K562 (cell line): ENCODE results near the gene TNN. TPM values are rescaled to one million over a fixed set of nuclear protein-coding genes. Genes with fewer than 3 reads are reported as not detected.

Source experiments
- ATAC-seq: fragments of 200-7000 bp; cut with Tn5 transposase; 3 replicates; pipeline ENCODE4 v1.9.1; 2020; ENCODE audit warnings: moderate library complexity
- BruUV-seq: library from RNA; stranded (reverse); fragments of 400-500 nt; replicated peaks from 2 replicates; lab custom pipeline; 2021; lab: Mats Ljungman, UMichigan
- CTCF ChIA-PET: fragments of 300-600 bp; formaldehyde crosslinking; extraction: SDS; loops from one replicate; lab custom pipeline; 2021; ENCODE audit warnings: low intra/inter-chr PET ratio; lab: Yijun Ruan, JAX
- POLR2A ChIA-PET: fragments of 300-600, 350-650 bp; sonication (Branson Sonifier 250); formaldehyde crosslinking; extraction: SDS; loops from one replicate; lab custom pipeline; 2021; ENCODE audit warnings: antibody characterized with exemption, inconsistent platforms; lab: Yijun Ruan, JAX
- DNase-seq, 4 experiments: peaks; one replicate each; pipeline versions ENCODE4 v3.0.0 to v3.0.0-alpha.2; 2011 to 2018; ENCODE audit warnings: low spot score in 3 of 4, mixed read lengths in 3 of 4; ENCODE audit errors: extremely low read depth in 1 of 4
- FAIRE-seq: peaks from 2 replicates; lab custom pipeline; 2011; peaks lifted over from hg19 to GRCh38; lab: Jason Lieb, UNC
- H2AFZ ChIP-seq: 2 replicates; pipeline ENCODE4 v1.6.0; 2011; ENCODE audit warnings: low read depth, low read length, control low read depth, inconsistent platforms
- H3K27ac ChIP-seq: fragments of 200-600 bp; 3 replicates; pipeline ENCODE4 v1.8.0; 2011; ENCODE audit warnings: low read depth, mild to moderate bottlenecking, control low read depth, inconsistent platforms, low read length, moderate library complexity, mixed read lengths; ENCODE audit errors: extremely low read depth
- H3K27me3 ChIP-seq, 2 experiments: fragments of 300-600 bp in 1 of 2; 2 replicates in 1 of 2; 3 replicates in 1 of 2; pipeline versions ENCODE4 v1.6.0 to v1.8.0; 2011; ENCODE audit warnings: inconsistent platforms in 2 of 2, low read length in 2 of 2, mild to moderate bottlenecking in 1 of 2, mixed read lengths in 1 of 2, moderate library complexity in 1 of 2; ENCODE audit not compliant: control insufficient read depth in 2 of 2, insufficient read depth in 2 of 2
- H3K36me3 ChIP-seq: fragments of 300-600 bp; 3 replicates; pipeline ENCODE4 v1.8.0; 2011; ENCODE audit warnings: mild to moderate bottlenecking, low read length, inconsistent platforms; ENCODE audit not compliant: control insufficient read depth, insufficient read depth
- H3K4me1 ChIP-seq, 2 experiments: fragments of 200-600 bp in 1 of 2; replicated peaks in 1 of 2; 2 replicates in 1 of 2; 3 replicates in 1 of 2; pipeline versions ENCODE4 v1.5.1 to v1.8.0; 2011; ENCODE audit warnings: inconsistent platforms in 2 of 2, low read length in 2 of 2, mild to moderate bottlenecking in 1 of 2, mixed read lengths in 1 of 2, moderate library complexity in 1 of 2; ENCODE audit not compliant: control insufficient read depth in 2 of 2, insufficient read depth in 2 of 2
- H3K4me2 ChIP-seq: 2 replicates; pipeline ENCODE4 v1.6.1; 2011; ENCODE audit warnings: low read length, control low read depth, inconsistent platforms, mixed read lengths; ENCODE audit not compliant: insufficient read depth
- H3K4me3 ChIP-seq: fragments of 200-600 bp; sonication (generic), shearing (Covaris generic); 2 replicates; pipeline ENCODE4 v1.5.1; 2016; ENCODE audit warnings: control low read depth, inconsistent platforms
- H3K79me2 ChIP-seq: fragments of 200-600 bp; 3 replicates; pipeline ENCODE4 v1.8.0; 2011; ENCODE audit warnings: low read length, inconsistent platforms; ENCODE audit not compliant: control insufficient read depth, insufficient read depth
- H3K9ac ChIP-seq, 2 experiments: 2 replicates each; pipeline versions ENCODE4 v1.6.0 to v1.6.1; 2011; ENCODE audit warnings: low read depth in 2 of 2, low read length in 2 of 2, control low read depth in 1 of 2, inconsistent platforms in 1 of 2, mild to moderate bottlenecking in 1 of 2, mixed read lengths in 1 of 2; ENCODE audit not compliant: insufficient read depth in 1 of 2
- H3K9me1 ChIP-seq: one replicate; pipeline ENCODE4 v1.6.0; 2011; ENCODE audit warnings: inconsistent platforms, mild to moderate bottlenecking, low read length, moderate library complexity; ENCODE audit not compliant: control insufficient read depth, insufficient read depth
- H3K9me3 ChIP-seq: replicated peaks from 2 replicates; pipeline ENCODE4 v1.5.1; 2011; ENCODE audit warnings: low read depth, low read length, inconsistent platforms; ENCODE audit not compliant: control insufficient read depth, insufficient read depth
- H4K20me1 ChIP-seq: replicated peaks from 2 replicates; pipeline ENCODE4 v1.6.1; 2011; ENCODE audit warnings: low read length, inconsistent platforms, mixed read lengths; ENCODE audit not compliant: control insufficient read depth, insufficient read depth
- ARID2 ChIP-seq: fragments of 450-650 bp; IDR thresholded peaks from 2 replicates; pipeline ENCODE4 v1.6.1; 2017; ENCODE audit warnings: antibody characterized with exemption, mild to moderate bottlenecking
- CREB5 ChIP-seq: fragments of 250-450 bp; sonication (Bioruptor Pico); IDR thresholded peaks from 2 replicates; pipeline ENCODE4 v1.5.0; 2020; ENCODE audit warnings: mild to moderate bottlenecking
- CXXC5 ChIP-seq: fragments of 250-450 bp; sonication (Bioruptor Pico); IDR thresholded peaks from 2 replicates; pipeline ENCODE4 v1.8.0; 2022; ENCODE audit warnings: inconsistent platforms, mild to moderate bottlenecking, moderate library complexity
- HDAC1 ChIP-seq, 2 experiments: fragments of 450-650 bp; IDR thresholded peaks; 2 replicates each; pipeline ENCODE4 v1.6.1; 2016 to 2017; ENCODE audit warnings: inconsistent platforms in 1 of 2, mild to moderate bottlenecking in 1 of 2, moderate library complexity in 1 of 2
- NCOR1 ChIP-seq: fragments of 450-650 bp; IDR thresholded peaks from 2 replicates; pipeline ENCODE4 v1.6.1; 2016; ENCODE audit warnings: mild to moderate bottlenecking, moderate library complexity
- POLR2H ChIP-seq: IDR thresholded peaks from 2 replicates; pipeline ENCODE4 v1.6.1; 2016; ENCODE audit warnings: missing genetic modification characterization, low read depth, mild to moderate bottlenecking, control low read depth, missing compliant biosample characterization, moderate library complexity
- STAT5B ChIP-seq: fragments of 250-450 bp; sonication (Bioruptor Pico); IDR thresholded peaks from 2 replicates; pipeline ENCODE4 v1.8.0; 2021; ENCODE audit warnings: mild to moderate bottlenecking, inconsistent platforms
- TCF3 ChIP-seq: sonication (generic); formaldehyde crosslinking; IDR thresholded peaks from 2 replicates; pipeline ENCODE4 v1.4.0; 2020; ENCODE audit warnings: mild to moderate bottlenecking, missing genetic modification reagents
- THAP12 ChIP-seq: fragments of 250-450 bp; sonication (Bioruptor Pico); IDR thresholded peaks from 2 replicates; pipeline ENCODE4 v1.9.0; 2021; ENCODE audit warnings: mild to moderate bottlenecking, inconsistent platforms
- TRIM28 ChIP-seq: fragments of 450-650 bp; IDR thresholded peaks from 2 replicates; pipeline ENCODE4 v1.6.1; 2017
- ZNF24 ChIP-seq: fragments of 450-650 bp; IDR thresholded peaks from 2 replicates; pipeline ENCODE4 v1.6.1; 2016
- ZNF316 ChIP-seq: fragments of 450-650 bp; IDR thresholded peaks from 2 replicates; pipeline ENCODE4 v1.6.1; 2016
- WGBS: fragments of 100-300 bp; shearing (Covaris generic); methylation state at CpG from one replicate; pipeline ENCODE4 v1.1.6; 2016; ENCODE audit warnings: low coverage, mixed read lengths; ENCODE audit not compliant: insufficient coverage; ENCODE audit errors: missing lambda C conversion rate; 5-methylcytosine and 5-hydroxymethylcytosine counted together
- in situ Hi-C: fragments of 300-500 bp; cut with MboI; formaldehyde crosslinking; loops from 4 replicates; pipeline ENCODE4 v1.15.0; 2018; ENCODE audit warnings: inconsistent platforms, mixed read lengths
- intact Hi-C: fragments of 100-400 bp; cut with micrococcal nuclease; formaldehyde crosslinking; loops from 2 replicates; pipeline ENCODE4 v1.14.2; 2022
- polyA plus RNA-seq, 8 experiments: library from polyadenylated mRNA; depleted of rRNA in 4 of 8; stranded (reverse) in 5 of 8; unstranded in 3 of 8; fragments of >200 nt; fragmentation: Nextera tagmentation in 2 of 8; fragmentation: Illumina TruSeq in 1 of 8; extraction: Ambion mirVana in 2 of 8; extraction: Trizol in 1 of 8; gene quantifications; 2 replicates each; pipeline versions ENCODE4 v1.2.1 to v1.2.3, GENCODE V29; 2011 to 2014; ENCODE audit warnings: inconsistent platforms in 1 of 8, missing spikeins in 1 of 8
- total RNA-seq, 7 experiments: library from RNA; depleted of rRNA in 6 of 7; stranded (reverse); fragments of >200 nt in 6 of 7; fragmentation: Illumina TruSeq in 2 of 7; extraction: Trizol in 2 of 7; gene quantifications; 2 replicates each; pipeline versions ENCODE4 v1.2.1 to v1.2.3, GENCODE V29; 2011 to 2021; ENCODE audit warnings: low replicate concordance in 1 of 7
- TF ChIP-seq, protein P1 (sequence below): fragments of 450-650 bp; IDR thresholded peaks from 2 replicates; pipeline ENCODE4 v1.6.1; 2014; ENCODE audit warnings: low read depth, mild to moderate bottlenecking, moderate library complexity, borderline replicate concordance

The TNN gene
- total and polyA plus RNA-seq, 9 of the 15 experiments (the other 6 are each of a cell fraction or from before 2014, with no cell fraction given): 0.01 to 0.09 (median 0.07) TPM; not detected in 4

DNA sequence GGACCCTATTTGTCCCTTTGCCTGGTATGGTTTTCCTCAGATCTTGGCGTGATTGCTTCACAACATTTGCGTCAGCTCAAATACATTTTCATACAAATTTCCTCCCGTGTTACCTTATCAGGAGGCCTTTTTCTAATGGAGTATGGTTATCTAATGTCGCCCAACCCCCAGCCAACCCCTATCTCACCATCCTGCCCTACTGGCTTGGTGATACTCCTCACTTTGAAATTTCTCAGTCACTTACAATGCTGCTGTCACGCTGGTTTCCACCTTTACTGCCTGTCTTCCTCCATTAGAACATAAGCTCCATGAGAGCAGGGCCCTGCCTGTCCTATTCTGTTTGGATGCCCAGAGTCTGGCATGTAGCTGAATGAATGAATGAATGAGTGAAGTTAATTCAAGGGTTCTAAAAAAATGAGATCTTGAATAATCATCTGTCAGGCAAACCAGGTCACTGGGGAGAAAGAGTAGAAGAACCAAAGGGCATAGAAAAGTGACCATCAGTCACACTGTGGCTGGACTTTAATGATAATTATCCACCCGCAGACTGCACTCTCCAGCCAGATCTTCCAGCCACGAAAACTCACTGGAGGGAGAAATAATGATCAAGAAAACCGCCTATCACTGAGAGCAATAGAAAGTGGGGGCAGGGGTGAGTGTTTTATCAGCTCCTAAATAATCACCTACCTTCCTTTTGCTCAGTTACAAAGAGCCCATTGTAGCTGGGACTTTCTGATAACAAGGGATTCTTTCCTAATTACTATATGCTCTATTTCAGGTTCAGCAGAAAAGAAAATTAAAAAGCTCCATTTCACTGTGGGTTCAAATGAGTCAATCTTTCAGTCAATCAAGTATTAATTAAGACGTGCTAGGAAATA lies 103.6 kb downstream of the TNN start:
- BruUV-seq: no TSS peak
- no peak overlapping the region for H3K27ac ChIP-seq
- no peak overlapping the region; the same call in 1 of the 2 replicates for H2AFZ ChIP-seq
- 17% methylated on average over 9 of the region's 9 CpGs for WGBS
- no peaks in the 10 kb centered on the region for H3K9me3 ChIP-seq
- no peaks in the 10 kb centered on the region for H3K9me1 ChIP-seq
- ATAC-seq (peak; percentile 26; the same call in 2 of the 3 replicates), FAIRE-seq (no peak), DNase-seq (peak in 2 of 4 experiments; percentile 33 to 55)
- in situ Hi-C loops (no loop called here), intact Hi-C loops (no loop called here)
- no peaks in the 10 kb centered on the region for H3K79me2 ChIP-seq
- no peaks in the 10 kb centered on the region for H3K36me3 ChIP-seq
- POLR2A ChIA-PET: interaction anchor here (0.5 to 2.0 kb wide), 7 partner anchors 8 to 255 kb away, joined by 3 to 6 read pairs (median 4); no protein-coding TSS in a partner anchor
- no peaks in the 10 kb centered on the region for H4K20me1 ChIP-seq
- H3K4me1 ChIP-seq: peaks cover 5 to 20% of the 10 kb centered on the region in 2 experiments; a peak in 3 of 5 replicates
- no peaks in the 10 kb centered on the region for H3K27me3 ChIP-seq
- CTCF ChIA-PET: no interaction called here
- no peak overlapping the region for H3K9ac ChIP-seq
- H3K4me2 ChIP-seq: no peak overlapping the region; the same call in 1 of the 2 replicates
- no peak overlapping the region for H3K4me3 ChIP-seq
- TF ChIP-seq CXXC5 (CRISPR knock-in tag): no peak
- no peak for TF ChIP-seq POLR2H (tag)
- TF ChIP-seq CREB5 (CRISPR knock-in tag): no peak
- no peak for TF ChIP-seq STAT5B (CRISPR knock-in tag)
- TF ChIP-seq TCF3 (CRISPR knock-in tag): peak; percentile 74
- TF ChIP-seq NCOR1: peak; percentile 31; the same call in 1 of the 2 replicates
- no peak for TF ChIP-seq HDAC1 (IDR thresholded peaks at IDR 0.05)
- TF ChIP-seq ZNF24: peak; percentile 88
- TF ChIP-seq TRIM28: 0 out of 2 replicates have a peak, but pooled peaks have one; percentile 69
- no peak for TF ChIP-seq ARID2
- TF ChIP-seq, protein P1, sequence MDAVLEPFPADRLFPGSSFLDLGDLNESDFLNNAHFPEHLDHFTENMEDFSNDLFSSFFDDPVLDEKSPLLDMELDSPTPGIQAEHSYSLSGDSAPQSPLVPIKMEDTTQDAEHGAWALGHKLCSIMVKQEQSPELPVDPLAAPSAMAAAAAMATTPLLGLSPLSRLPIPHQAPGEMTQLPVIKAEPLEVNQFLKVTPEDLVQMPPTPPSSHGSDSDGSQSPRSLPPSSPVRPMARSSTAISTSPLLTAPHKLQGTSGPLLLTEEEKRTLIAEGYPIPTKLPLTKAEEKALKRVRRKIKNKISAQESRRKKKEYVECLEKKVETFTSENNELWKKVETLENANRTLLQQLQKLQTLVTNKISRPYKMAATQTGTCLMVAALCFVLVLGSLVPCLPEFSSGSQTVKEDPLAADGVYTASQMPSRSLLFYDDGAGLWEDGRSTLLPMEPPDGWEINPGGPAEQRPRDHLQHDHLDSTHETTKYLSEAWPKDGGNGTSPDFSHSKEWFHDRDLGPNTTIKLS: no peak
- peak; percentile 80 for TF ChIP-seq ZNF316
- no peak for TF ChIP-seq THAP12 (CRISPR knock-in tag)
